ENCODE measurements around the gene NOP9.

- TF ChIP-seq CTCF (IDR thresholded peaks at IDR 0.05) (no peak), POLR2AphosphoS5 (IDR thresholded peaks at IDR 0.05) (no peak), POLR2A (IDR thresholded peaks at IDR 0.05) (no peak), EP300 (IDR thresholded peaks at IDR 0.05) (no peak)
These were observed 44.8 kb upstream of the NOP9 start for GRCh38 chr14:24254630-24255392.

All from suprapubic skin (tissue), 4 donors.